Activated CD4-positive, alpha-beta T cell treated with anti-CD3 and anti-CD28 coated beads, Interleukin-2, amount 10 ng/mL, durations not matched to agents 24 days and 14 days (primary cell): Measurements from ENCODE around the gene CERS6. TPM values are rescaled to one million over a fixed set of nuclear protein-coding genes. Genes with fewer than 3 reads are reported as not detected.
"Not testable (repeated sequence)": the region's sequence is repeated elsewhere in the genome, so short reads cannot be mapped to it uniquely, and the experiment has no call there.

ENCODE experiments used
- DNase-seq: peaks from one replicate; pipeline ENCODE4 v3.0.0; 2022
- H3K27ac Mint-ChIP-seq: one replicate; pipeline ENCODE4 v1.8.0; 2022; ENCODE audit warnings: mild to moderate bottlenecking, mixed read lengths
- H3K27me3 Mint-ChIP-seq: one replicate; pipeline ENCODE4 v1.8.0; 2022; ENCODE audit warnings: mixed read lengths
- H3K36me3 Mint-ChIP-seq: one replicate; pipeline ENCODE4 v1.8.0; 2022; ENCODE audit warnings: low read depth, mild to moderate bottlenecking, mixed read lengths
- H3K4me1 Mint-ChIP-seq: one replicate; pipeline ENCODE4 v1.8.0; 2021; ENCODE audit warnings: mixed read lengths
- H3K4me3 Mint-ChIP-seq: one replicate; pipeline ENCODE4 v1.8.0; 2022; ENCODE audit warnings: mild to moderate bottlenecking, moderate library complexity, mixed read lengths
- H3K9me3 Mint-ChIP-seq: one replicate; pipeline ENCODE4 v1.8.0; 2021; ENCODE audit warnings: mixed read lengths
- intact Hi-C: fragments of 100-400 bp; cut with micrococcal nuclease; formaldehyde crosslinking; loops from one replicate; pipeline ENCODE4 v1.15.1; 2023
- total RNA-seq: library from RNA; stranded (reverse); gene quantifications from 2 replicates; pipeline ENCODE4 v1.2.3, GENCODE V29; 2022

Gene CERS6
- total RNA-seq, 1 donor from 2014 or later: 25.3 TPM

DNA sequence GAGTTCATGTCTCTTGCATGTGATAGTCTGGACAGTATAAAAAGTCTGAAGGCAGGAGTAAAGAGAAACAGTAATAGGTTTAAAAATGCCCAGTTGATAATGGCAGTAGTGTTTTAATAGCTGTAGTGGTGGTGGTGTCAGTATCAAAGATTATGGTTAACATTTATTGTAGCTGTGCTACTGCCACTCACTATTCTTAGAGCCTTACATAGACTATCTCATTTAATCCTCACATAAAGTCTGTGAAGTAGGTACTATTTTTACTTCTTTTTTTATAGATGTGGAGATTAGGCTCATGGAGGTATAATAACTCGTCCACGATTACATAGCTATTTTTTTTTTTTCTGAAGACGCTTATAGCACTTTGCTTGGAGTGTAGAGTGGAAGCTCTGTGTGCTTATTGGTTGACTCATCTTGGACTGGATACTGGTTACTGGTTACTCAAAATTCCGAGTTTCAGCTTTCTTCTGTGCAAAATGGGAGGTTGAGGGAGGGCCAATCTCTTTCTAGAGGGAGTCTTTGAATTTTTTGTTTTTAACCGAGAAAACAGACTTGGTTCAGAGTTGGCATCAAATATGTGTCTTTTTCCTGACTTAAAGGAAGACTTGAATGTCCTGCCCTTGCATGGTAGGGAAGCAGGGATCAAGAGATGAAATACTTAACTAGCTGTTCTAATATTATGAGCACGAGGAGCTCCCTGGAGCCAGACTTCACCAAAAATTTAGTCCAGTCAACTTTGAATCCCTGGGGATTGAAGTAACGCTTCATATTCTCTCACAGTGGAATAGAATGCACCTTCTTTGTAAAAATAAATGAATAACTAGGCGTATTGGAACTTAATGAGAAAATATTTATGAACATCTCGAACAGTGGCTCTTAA, 27.1 kb downstream of the CERS6 start:
- Mint-ChIP-seq H3K4me3 (no peak overlapping the region), H3K27me3 (peaks cover 2% of the 10 kb centered on the region), H3K27ac (no peak overlapping the region), H3K4me1 (peaks cover 8% of the 10 kb centered on the region), H3K36me3 (peaks cover 5% of the 10 kb centered on the region), H3K9me3 (peaks cover 5% of the 10 kb centered on the region)
- intact Hi-C loops: no loop called here
- DNase-seq: no peak

DNA sequence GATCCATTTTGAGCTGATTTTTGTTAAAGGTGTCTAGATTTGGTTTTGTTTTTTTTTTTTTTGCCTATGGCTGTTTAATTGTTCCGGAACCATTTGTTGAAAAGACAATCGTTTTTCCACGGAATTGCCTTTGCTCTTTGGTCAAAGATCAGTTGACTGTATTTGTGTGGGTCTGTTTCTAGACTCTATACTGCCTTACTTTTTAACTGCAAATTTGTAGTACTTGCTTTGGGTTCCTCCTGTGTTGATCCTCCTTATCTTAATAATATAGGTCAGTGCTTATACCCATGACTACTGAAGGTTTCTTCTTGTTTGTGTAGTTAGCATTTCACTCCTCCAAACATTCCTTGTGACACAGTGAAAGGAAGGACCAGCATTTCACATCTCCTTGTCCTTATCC, 30.4 kb downstream of the CERS6 start:
- peaks cover 5% of the 10 kb centered on the region for H3K9me3 Mint-ChIP-seq
- H3K36me3 Mint-ChIP-seq: peaks cover 3% of the 10 kb centered on the region
- intact Hi-C loops: no loop called here
- DNase-seq: no peak
- H3K27me3 Mint-ChIP-seq: no peaks in the 10 kb centered on the region
- H3K4me1 Mint-ChIP-seq: peaks cover 20% of the 10 kb centered on the region
- no peak overlapping the region for H3K4me3 Mint-ChIP-seq
- no peak overlapping the region for H3K27ac Mint-ChIP-seq

DNA sequence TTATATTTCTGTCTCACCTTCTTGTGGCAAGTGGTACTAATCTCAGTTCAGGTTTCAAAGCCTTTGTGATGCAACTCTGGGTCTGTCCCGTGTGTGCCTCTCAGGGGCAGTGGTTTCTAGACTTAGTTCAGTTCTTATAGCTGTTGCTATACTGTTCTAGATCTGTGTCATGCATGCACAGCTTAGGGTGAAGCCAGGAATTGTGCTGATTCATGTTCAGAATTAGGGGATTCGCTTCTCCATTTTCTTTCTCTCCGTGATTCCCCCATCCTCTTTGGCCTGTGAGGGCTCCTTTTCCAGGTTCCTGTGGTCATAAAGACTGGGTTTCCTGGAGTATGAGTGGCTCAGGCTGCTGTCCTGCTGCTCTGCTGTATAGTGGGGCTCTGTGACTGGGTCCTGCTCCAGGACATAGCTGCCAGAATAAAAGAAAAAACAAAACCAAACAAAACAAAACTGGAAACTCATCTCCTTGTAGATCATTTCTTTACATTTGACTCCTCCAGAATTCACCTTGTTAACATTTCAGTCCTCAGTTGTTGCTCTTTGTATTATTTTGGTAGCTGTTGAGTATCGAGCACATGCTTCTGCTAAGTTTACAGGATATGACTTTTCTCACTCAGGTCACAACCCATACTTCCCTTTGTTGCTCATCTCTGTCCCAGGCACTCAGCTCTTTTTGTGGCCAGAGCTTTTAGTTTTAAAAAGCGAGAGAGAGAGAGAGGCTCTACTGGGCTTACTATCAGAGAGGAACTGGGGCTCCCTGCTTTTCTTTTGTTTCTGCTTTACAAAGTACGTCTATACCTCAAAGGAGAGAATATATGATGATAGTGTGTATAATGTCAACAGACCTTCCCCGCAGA, 34.2 kb downstream of the CERS6 start:
- H3K27ac Mint-ChIP-seq: peak overlapping the region; percentile 80
- H3K4me3 Mint-ChIP-seq: peak overlapping the region; percentile 80
- no peaks in the 10 kb centered on the region for H3K27me3 Mint-ChIP-seq
- intact Hi-C loops: loop anchor here (1.0 to 10.0 kb wide), 9 partner anchors 34 to 325 kb away; partner anchors contain the start of gene CERS6
- peak; percentile 83 for DNase-seq
- H3K9me3 Mint-ChIP-seq: no peaks in the 10 kb centered on the region
- H3K4me1 Mint-ChIP-seq: peaks cover 40% of the 10 kb centered on the region
- peaks cover 13% of the 10 kb centered on the region for H3K36me3 Mint-ChIP-seq

DNA sequence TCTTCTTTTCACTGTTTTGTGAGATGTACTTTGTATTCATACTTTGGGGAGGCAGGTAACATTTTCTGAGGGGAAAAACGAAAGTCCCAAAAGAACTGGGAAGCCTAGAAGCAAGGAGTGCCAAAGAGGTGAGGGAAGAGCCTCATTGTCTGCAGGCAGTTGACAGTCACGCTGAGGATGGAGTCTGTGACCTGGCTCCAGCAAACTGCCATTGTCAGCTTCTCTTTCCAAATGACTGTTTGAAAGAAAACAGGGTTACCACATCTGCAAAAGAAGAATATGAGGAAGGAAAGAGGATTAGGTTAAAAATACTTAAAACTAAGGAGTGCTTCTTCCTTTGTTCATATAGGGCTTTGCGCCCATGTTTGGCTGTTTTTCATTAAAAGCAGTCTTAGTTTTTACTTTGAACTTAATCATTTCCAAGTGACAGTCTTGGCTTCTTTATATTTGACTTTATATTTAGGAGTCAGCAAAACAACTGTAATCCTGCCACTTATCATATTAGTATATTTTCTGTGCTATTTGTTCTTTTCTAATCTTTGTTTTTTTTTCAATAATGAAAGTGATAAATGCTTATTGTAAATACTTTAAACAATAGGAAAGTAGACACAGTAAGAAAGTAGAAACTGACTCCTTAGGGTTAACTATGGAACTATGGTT, 35.0 kb downstream of the CERS6 start:
- Mint-ChIP-seq H3K9me3 (peaks cover 6% of the 10 kb centered on the region), H3K36me3 (peaks cover 19% of the 10 kb centered on the region), H3K4me1 (peaks cover 48% of the 10 kb centered on the region), H3K4me3 (peak overlapping the region; percentile 80), H3K27ac (peak overlapping the region; percentile 80), H3K27me3 (no peaks in the 10 kb centered on the region)
- intact Hi-C loops: loop anchor here (1.0 to 10.0 kb wide), 9 partner anchors 35 to 326 kb away; partner anchors contain the start of gene CERS6
- peak; percentile 69 for DNase-seq

DNA sequence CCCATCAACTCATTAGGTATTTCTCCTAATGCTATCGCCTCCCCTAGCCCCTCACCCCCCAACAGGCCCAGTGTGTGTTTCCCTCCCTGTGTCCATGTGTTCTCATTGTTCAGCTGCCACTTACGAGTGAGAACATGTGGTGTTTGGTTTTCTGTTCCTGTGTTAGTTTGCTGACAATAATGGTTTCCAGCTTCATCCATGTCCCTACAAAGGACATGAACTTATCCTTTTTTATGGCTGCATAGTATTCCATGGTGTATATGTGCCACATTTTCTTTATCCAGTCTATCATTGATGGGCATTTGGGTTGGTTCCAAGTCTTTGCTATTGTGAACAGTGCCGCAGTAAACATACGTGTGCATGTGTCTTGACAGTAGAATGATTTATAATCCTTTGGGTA, 35.7 kb downstream of the CERS6 start:
- H3K27me3 Mint-ChIP-seq, DNase-seq, H3K9me3 Mint-ChIP-seq: not testable (repeated sequence)
- Mint-ChIP-seq H3K27ac (peak overlapping the region; percentile 69), H3K36me3 (peaks cover 19% of the 10 kb centered on the region), H3K4me3 (peak overlapping the region; percentile 64), H3K4me1 (peaks cover 49% of the 10 kb centered on the region)
- intact Hi-C loops: loop anchor here (2.0 to 10.0 kb wide), 6 partner anchors 45 to 327 kb away; no protein-coding TSS in a partner anchor

DNA sequence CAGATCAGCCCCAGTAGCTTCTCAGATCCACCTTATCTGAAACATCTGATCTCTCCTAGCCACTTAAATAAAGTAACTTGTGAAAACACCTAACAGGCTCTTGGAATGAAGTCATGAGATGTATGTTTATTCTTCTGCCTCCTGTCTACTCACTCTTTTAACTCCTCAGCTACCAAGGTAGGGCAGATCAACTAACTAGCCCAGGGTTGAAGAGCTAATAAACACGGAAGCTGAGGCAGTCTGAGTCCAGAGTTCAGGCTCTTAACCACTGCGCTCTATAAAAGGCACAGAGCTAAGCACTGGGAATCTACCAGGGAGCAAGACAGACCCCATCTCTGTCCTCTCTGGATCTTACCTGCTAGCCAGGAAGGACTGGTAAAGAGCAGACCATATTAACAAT, 37.1 kb downstream of the CERS6 start:
- H3K9me3 Mint-ChIP-seq, H3K27me3 Mint-ChIP-seq, H3K4me3 Mint-ChIP-seq, DNase-seq: not testable (repeated sequence)
- H3K27ac Mint-ChIP-seq: peak overlapping the region; percentile 16
- H3K4me1 Mint-ChIP-seq: peaks cover 58% of the 10 kb centered on the region
- intact Hi-C loops: loop anchor here (5.0 to 10.0 kb wide), 3 partner anchors 146 to 328 kb away; no protein-coding TSS in a partner anchor
- H3K36me3 Mint-ChIP-seq: peaks cover 31% of the 10 kb centered on the region

DNA sequence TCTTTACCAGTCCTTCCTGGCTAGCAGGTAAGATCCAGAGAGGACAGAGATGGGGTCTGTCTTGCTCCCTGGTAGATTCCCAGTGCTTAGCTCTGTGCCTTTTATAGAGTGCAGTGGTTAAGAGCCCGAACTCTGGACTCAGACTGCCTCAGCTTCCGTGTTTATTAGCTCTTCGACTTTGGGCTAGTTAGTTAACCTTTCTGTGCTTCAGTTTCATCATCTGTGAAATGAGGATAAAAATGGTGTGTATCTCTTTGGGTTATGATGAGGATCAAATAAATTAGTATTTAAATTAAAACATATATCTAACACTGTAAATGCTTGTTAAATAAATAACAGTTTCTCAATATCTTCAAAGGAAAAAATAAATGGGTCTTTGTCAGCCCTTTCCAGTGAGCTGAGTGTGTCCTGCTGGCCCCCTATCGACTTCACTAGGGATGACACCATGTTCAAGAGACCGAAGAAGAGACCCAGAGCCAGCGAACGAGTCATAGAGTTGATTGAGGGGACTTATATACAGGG, 38.2 kb downstream of the CERS6 start:
- Mint-ChIP-seq H3K9me3 (peaks cover 16% of the 10 kb centered on the region), H3K27me3 (no peaks in the 10 kb centered on the region), H3K27ac (no peak overlapping the region), H3K4me3 (no peak overlapping the region), H3K36me3 (peaks cover 34% of the 10 kb centered on the region), H3K4me1 (peaks cover 56% of the 10 kb centered on the region)
- intact Hi-C loops: loop anchor here (5.0 to 10.0 kb wide), 3 partner anchors 147 to 329 kb away; no protein-coding TSS in a partner anchor
- no peak for DNase-seq

DNA sequence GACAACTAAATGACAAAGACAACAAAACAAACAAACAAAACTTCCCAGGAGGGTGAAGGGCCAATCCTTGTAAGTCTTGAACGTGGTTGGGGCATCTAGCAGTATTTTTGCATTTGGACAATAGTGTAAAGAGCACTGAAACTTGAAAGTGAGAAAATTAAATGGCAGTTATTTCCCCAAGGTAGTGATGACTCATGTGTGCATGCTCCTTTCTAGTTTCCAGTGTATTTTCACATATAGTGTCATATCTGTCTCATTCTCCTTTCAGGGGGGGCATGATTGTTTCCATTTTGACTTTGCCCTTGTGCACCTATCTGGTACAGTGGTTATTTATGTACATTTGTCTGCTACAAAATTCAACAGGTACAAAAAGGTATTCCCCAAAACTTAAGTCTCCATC, 39.5 kb downstream of the CERS6 start:
- peak; percentile 58 for DNase-seq
- Mint-ChIP-seq H3K4me1 (peaks cover 47% of the 10 kb centered on the region), H3K36me3 (peaks cover 38% of the 10 kb centered on the region)

DNA sequence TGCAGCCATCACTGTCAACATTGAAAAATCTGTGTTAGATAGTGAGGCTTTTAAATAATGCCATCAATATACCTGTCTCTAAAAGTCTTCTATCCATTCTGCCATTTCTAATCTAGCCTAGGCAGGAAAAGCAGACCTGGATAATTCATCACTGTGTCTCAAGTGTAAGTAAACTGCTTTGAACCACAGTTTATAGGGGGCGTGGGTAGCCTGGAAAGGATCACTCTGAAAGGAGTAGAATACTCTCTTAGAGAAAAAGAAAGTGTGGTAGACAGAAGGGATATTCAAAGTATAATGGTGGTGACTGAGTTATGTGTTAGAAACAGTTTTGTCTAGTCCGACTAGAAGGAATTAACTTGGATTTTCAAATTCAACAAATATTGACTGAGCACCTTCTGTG, 40.8 kb downstream of the CERS6 start:
- Mint-ChIP-seq H3K4me1 (peaks cover 37% of the 10 kb centered on the region), H3K9me3 (peaks cover 31% of the 10 kb centered on the region), H3K27ac (no peak overlapping the region), H3K4me3 (no peak overlapping the region), H3K36me3 (peaks cover 46% of the 10 kb centered on the region), H3K27me3 (no peaks in the 10 kb centered on the region)
- intact Hi-C loops: loop anchor here (10.0 kb wide), 2 partner anchors 258 to 332 kb away; no protein-coding TSS in a partner anchor
- peak; percentile 37 for DNase-seq

More for the DNA sequence above, 39.5 kb downstream of the CERS6 start:
- Mint-ChIP-seq H3K4me3 (no peak overlapping the region), H3K27me3 (no peaks in the 10 kb centered on the region), H3K9me3 (peaks cover 22% of the 10 kb centered on the region), H3K27ac (peak overlapping the region; percentile 52)
- intact Hi-C loops: loop anchor here (10.0 kb wide), 2 partner anchors 259 to 331 kb away; no protein-coding TSS in a partner anchor

DNA sequence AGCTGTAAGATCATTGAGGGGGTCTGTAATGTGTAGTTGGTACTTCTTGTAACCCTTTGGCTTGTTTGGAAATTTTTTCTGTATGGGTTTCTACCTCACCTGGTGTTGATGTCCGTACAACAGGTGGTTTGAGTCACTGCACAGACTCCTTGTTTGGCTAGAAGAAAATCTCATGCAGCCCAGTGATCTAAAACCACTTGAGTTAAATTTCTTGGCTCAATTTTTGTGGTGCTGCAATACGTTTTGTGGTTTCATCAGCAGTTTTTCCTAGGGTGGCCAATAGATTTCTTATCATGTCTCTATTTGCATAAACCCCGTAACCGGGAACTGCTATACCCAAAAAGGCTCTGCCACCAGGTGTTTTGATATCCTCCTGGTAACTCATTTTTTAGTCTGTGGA, 43.4 kb downstream of the CERS6 start:
- Mint-ChIP-seq H3K27ac (no peak overlapping the region), H3K27me3 (no peaks in the 10 kb centered on the region), H3K36me3 (peaks cover 41% of the 10 kb centered on the region), H3K4me1 (peaks cover 25% of the 10 kb centered on the region), H3K9me3 (peaks cover 42% of the 10 kb centered on the region), H3K4me3 (no peak overlapping the region)
- intact Hi-C loops: loop anchor here (10.0 kb wide), 2 partner anchors 255 to 335 kb away; no protein-coding TSS in a partner anchor
- no peak for DNase-seq

DNA sequence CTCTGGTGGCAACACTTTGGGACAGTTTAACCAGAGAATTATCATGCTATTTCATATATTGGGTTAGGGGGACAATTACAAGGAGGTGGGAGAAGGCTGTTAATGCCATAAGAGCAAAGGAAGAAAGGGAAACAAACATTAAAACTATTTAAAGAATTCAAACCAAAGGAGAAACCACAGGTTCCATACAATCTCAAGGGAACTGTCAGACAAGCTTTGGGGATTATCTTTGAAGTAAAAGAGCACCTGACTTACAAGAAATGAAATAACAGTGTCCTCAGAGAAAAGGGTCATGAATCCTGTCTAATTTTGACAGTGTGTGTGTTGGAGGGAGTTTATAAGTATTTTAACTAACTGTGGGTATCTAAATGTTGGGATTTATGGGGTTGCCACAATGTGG, 44.4 kb downstream of the CERS6 start:
- H3K36me3 Mint-ChIP-seq: peaks cover 38% of the 10 kb centered on the region
- DNase-seq: no peak
- peaks cover 42% of the 10 kb centered on the region for H3K9me3 Mint-ChIP-seq
- no peak overlapping the region for H3K27ac Mint-ChIP-seq
- intact Hi-C loops: no loop called here
- H3K4me3 Mint-ChIP-seq: no peak overlapping the region
- no peaks in the 10 kb centered on the region for H3K27me3 Mint-ChIP-seq
- peaks cover 19% of the 10 kb centered on the region for H3K4me1 Mint-ChIP-seq

DNA sequence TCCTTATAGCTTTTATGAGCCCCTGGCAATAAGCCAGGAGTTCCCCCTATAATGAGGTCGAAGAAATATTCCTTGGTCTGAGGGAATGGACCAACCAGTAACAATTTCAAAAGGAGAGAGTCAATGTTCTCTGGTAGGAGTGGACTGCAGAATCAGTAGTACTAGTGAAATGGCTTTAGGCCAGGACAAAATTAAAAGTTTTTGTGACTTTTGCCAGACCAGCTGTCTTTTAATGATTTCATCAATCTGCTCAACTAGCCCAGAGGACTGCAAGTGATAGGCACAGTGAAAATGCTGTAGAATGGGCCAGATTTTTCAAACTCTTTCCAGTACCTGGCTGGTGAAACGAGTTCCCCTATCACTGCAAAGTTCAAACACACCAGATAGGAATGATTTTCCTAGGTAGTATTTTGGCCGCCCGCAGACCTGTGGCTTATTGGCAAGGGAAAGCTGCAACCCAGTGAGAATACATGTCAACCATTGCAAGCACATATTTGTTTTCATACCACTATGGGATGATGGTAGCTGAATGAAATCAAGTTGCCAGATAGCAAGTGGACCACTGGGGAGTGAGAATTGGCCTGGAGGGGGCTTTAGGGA, 45.5 kb downstream of the CERS6 start:
- Mint-ChIP-seq H3K36me3 (peaks cover 34% of the 10 kb centered on the region), H3K9me3 (peaks cover 36% of the 10 kb centered on the region), H3K4me3 (no peak overlapping the region), H3K27me3 (no peaks in the 10 kb centered on the region), H3K27ac (no peak overlapping the region), H3K4me1 (peaks cover 13% of the 10 kb centered on the region)
- DNase-seq: no peak
- intact Hi-C loops: no loop called here

DNA sequence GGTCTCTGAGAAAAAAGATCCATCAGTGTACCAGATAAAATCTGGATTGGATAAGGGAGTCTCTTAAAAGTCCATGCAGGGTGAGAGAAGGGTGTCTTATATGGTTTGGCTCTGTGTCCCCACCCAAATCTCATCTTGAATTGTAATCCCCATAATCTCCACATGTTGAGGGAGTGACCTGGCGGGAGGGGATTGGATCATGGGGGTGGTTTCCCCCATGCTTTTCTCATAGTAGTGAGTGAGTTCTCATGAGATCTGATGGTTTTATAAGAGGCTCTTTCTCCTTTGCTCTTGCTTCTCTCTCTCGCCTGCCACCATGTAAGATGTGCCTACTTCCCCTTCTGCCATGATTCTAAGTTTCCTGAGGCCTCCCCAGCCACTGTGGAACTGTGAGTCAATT, 46.8 kb downstream of the CERS6 start:
- H3K27me3 Mint-ChIP-seq, H3K27ac Mint-ChIP-seq, H3K4me3 Mint-ChIP-seq, intact Hi-C loops, H3K4me1 Mint-ChIP-seq: not testable (repeated sequence)
- H3K36me3 Mint-ChIP-seq: peaks cover 26% of the 10 kb centered on the region
- H3K9me3 Mint-ChIP-seq: peaks cover 36% of the 10 kb centered on the region
- peak; percentile 28 for DNase-seq
